Measurements from ENCODE around the gene THSD4. TPM values are rescaled to one million over a fixed set of nuclear protein-coding genes. Genes with fewer than 3 reads are reported as not detected.
A peak's percentile ranks its signal among the peaks of the same experiment; 100 is the strongest.

Gene THSD4
- total and polyA plus RNA-seq, 4 donors = 6.0 to 42.4 (median 18.5) TPM

DNA sequence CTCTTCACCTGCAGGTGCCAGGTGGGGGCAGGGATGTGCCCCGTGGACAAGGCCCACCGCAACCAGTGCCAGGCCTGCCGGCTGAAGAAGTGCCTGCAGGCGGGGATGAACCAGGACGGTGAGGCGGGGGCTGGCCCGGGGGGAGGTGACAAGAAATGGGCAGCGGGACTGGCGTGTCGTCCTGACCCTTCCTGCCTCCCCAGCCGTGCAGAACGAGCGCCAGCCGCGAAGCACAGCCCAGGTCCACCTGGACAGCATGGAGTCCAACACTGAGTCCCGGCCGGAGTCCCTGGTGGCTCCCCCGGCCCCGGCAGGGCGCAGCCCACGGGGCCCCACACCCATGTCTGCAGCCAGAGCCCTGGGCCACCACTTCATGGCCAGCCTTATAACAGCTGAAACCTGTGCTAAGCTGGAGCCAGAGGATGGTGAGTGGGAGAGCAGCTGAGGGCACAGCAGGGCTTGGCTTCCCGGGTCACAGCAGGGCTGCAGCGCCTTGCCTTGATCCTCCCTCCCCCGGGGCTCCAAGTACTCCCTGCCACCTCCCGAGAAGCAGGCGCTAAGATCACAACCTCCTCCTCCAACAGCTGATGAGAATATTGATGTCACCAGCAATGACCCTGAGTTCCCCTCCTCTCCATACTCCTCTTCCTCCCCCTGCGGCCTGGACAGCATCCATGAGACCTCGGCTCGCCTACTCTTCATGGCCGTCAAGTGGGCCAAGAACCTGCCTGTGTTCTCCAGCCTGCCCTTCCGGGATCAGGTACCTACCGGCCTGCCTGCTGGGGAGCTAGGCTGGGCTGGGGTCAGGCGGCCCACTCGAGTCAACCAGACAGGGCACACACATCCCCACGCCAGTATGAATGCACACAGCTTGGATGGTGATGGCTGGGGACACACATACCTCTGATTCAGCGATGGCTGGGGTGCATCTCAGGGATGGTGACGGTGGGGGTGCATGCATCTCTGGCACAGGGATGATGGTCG, 696.8 kb downstream of the THSD4 start:
- no peaks in the 10 kb centered on the region for H3K27me3 ChIP-seq (ENCODE audit: control insufficient read depth in 3 of 3, insufficient read depth in 3 of 3, low read length in 2 of 3)
- WGBS, 2 donors = 91 to 94% methylated on average over 37 to 38 of the region's 38 CpGs
- DNase-seq = no peak
- H3K36me3 ChIP-seq (ENCODE audit: control insufficient read depth in 4 of 4, insufficient read depth in 4 of 4, low read length in 4 of 4) = no peaks in the 10 kb centered on the region
- ATAC-seq (ENCODE audit: insufficient read depth, low FRiP score) = no peak
- H3K4me1 ChIP-seq (ENCODE audit: control insufficient read depth in 5 of 5, insufficient read depth in 5 of 5, low read length in 5 of 5) = peaks cover 0 to 23% (median 0%) of the 10 kb centered on the region in 5 donors
- H3K27ac ChIP-seq (ENCODE audit: low read depth in 1 of 2, low read length in 1 of 2) = no peak overlapping the region
- no peak overlapping the region for H3K4me3 ChIP-seq
- no peak for TF ChIP-seq CTCF (IDR thresholded peaks at IDR 0.05; ENCODE audit: control extremely low read depth, extremely low read depth)
- H3K9ac ChIP-seq (ENCODE audit: insufficient read depth in 1 of 2, low read length in 2 of 2) = no peak overlapping the region
- H3K9me3 ChIP-seq (ENCODE audit: control insufficient read depth in 4 of 4, insufficient read depth in 3 of 4, low read length in 3 of 4) = peaks cover 0 to under 1% (median 0%) of the 10 kb centered on the region in 4 donors

DNA sequence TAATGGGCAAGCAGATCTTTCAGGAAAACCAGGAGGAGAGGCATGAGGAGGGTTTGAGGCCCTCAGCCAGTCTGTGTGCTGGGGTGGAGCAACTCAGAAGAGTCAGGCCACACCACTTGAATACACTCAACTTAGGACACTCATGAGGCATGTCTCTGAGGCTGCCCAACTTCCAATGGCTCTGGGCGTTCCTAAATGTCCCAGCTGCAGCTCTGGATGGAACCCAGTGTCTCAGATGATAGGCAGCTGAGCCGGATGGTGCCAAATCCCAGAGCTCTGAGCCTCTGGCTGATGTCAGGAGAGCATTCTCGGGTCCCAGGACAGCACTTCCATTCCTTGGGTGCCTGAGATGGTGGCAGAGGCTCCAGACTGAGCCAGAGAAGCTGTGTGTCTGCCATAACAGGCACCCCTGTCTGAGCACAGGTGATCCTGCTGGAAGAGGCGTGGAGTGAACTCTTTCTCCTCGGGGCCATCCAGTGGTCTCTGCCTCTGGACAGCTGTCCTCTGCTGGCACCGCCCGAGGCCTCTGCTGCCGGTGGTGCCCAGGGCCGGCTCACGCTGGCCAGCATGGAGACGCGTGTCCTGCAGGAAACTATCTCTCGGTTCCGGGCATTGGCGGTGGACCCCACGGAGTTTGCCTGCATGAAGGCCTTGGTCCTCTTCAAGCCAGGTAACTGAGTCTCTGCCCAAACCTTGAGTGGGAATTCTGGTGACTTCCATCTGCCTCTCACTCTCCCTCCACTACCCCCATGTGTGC, 697.9 kb downstream of the THSD4 start:
- ATAC-seq (ENCODE audit: insufficient read depth, low FRiP score) (no peak), DNase-seq (peak in 2 of 3 donors; percentile 24 to 44)
- Histone ChIP-seq H3K9ac (ENCODE audit: insufficient read depth in 1 of 2, low read length in 2 of 2) (no peak overlapping the region), H3K27ac (ENCODE audit: low read depth in 1 of 2, low read length in 1 of 2) (no peak overlapping the region), H3K27me3 (ENCODE audit: control insufficient read depth in 3 of 3, insufficient read depth in 3 of 3, low read length in 2 of 3) (no peaks in the 10 kb centered on the region), H3K9me3 (ENCODE audit: control insufficient read depth in 4 of 4, insufficient read depth in 3 of 4, low read length in 3 of 4) (no peaks in the 10 kb centered on the region), H3K4me1 (ENCODE audit: control insufficient read depth in 5 of 5, insufficient read depth in 5 of 5, low read length in 5 of 5) (peaks cover 0 to 12% (median 0%) of the 10 kb centered on the region in 5 donors), H3K4me3 (no peak overlapping the region), H3K36me3 (ENCODE audit: control insufficient read depth in 4 of 4, insufficient read depth in 4 of 4, low read length in 4 of 4) (no peaks in the 10 kb centered on the region)
- 92 to 94% methylated on average over 16 of the region's 16 CpGs for WGBS, 2 donors
- TF ChIP-seq CTCF (IDR thresholded peaks at IDR 0.05; ENCODE audit: control extremely low read depth, extremely low read depth) = no peak

GRCh38 chr15:71813723-71814470, 698.6 kb downstream of the THSD4 start:
- 90 to 95% methylated on average over 9 of the region's 9 CpGs for WGBS, 2 donors
- Histone ChIP-seq H3K9ac (ENCODE audit: insufficient read depth in 1 of 2, low read length in 2 of 2) (no peak overlapping the region), H3K9me3 (ENCODE audit: control insufficient read depth in 4 of 4, insufficient read depth in 3 of 4, low read length in 3 of 4) (no peaks in the 10 kb centered on the region), H3K27ac (ENCODE audit: low read depth in 1 of 2, low read length in 1 of 2) (no peak overlapping the region), H3K4me1 (ENCODE audit: control insufficient read depth in 5 of 5, insufficient read depth in 5 of 5, low read length in 5 of 5) (peaks cover 0 to 5% (median 0%) of the 10 kb centered on the region in 5 donors), H3K36me3 (ENCODE audit: control insufficient read depth in 4 of 4, insufficient read depth in 4 of 4, low read length in 4 of 4) (no peaks in the 10 kb centered on the region), H3K4me3 (no peak overlapping the region), H3K27me3 (ENCODE audit: control insufficient read depth in 3 of 3, insufficient read depth in 3 of 3, low read length in 2 of 3) (no peaks in the 10 kb centered on the region)
- TF ChIP-seq CTCF (IDR thresholded peaks at IDR 0.05; ENCODE audit: control extremely low read depth, extremely low read depth) = no peak
- no peak for ATAC-seq (ENCODE audit: insufficient read depth, low FRiP score)
- DNase-seq = no peak

Measured in lung (tissue), 12 donors.